KOPT-K1 (cell line): ENCODE measurements around the gene MAML2.

Experiments
- H3K27ac ChIP-seq: fragments of 200-600 bp; sonication (generic); 2 replicates; pipeline ENCODE4 v1.5.1; 2016; ENCODE audit warnings: antibody characterized with exemption, mild to moderate bottlenecking, low read depth, low read length; ENCODE audit not compliant: poor library complexity, severe bottlenecking
- H3K36me3 ChIP-seq: fragments of 200-600 bp; sonication (generic); 2 replicates; pipeline ENCODE4 v1.5.1; 2017; ENCODE audit warnings: antibody characterized with exemption, mild to moderate bottlenecking, low read length, moderate library complexity; ENCODE audit not compliant: insufficient read depth
- H3K9me3 ChIP-seq: fragments of 200-600 bp; sonication (generic); 2 replicates; pipeline ENCODE4 v1.5.1; 2017; ENCODE audit warnings: antibody characterized with exemption, low read length, mild to moderate bottlenecking; ENCODE audit not compliant: insufficient read depth, poor library complexity, severe bottlenecking

The MAML2 gene

DNA sequence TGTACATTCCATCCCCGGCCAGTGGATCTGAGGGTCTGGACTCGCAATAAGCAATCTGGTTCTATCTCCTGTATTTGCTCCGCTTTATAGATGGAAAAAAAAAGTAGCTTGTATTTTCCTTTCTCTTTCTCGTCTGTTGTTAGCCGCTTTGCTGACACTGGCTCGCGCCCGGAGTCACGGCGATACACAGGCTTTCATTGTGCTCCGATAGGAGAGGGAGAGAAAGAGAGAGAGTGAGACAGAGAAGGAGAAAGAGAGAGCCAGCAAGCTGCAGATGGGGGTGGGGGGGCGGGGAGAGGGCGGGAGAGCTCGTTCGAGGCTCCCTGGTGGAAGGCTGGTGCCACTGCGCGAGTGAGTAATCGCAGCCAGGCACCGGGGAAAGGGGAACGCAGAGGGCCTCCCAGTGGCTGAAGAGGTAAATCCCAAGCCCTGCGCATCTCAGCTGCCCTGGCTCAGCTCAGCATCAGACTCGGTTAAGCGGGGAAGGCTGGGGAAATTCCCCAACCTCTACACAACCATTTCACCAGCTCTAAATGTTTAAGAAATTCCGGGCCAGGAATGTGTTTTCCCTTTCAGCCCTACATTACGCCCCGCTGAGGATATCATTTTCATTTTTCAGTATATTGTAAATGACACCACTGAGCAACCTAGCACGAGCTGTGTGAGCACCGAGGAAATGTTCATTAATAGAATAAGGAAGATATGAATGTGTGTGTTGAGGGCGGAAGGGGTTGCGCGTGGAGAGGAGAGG is at the start of gene MAML2:
TSS of gene MAML2 (minus strand) at position 235 of the 751 bp plus-strand sequence. CDS start 1,300 bp downstream, outside the sequence.
- Histone ChIP-seq H3K36me3 (no peaks in the 10 kb centered on the region), H3K9me3 (no peaks in the 10 kb centered on the region), H3K27ac (peak within 1 kb of the TSS; percentile 45)

DNA sequence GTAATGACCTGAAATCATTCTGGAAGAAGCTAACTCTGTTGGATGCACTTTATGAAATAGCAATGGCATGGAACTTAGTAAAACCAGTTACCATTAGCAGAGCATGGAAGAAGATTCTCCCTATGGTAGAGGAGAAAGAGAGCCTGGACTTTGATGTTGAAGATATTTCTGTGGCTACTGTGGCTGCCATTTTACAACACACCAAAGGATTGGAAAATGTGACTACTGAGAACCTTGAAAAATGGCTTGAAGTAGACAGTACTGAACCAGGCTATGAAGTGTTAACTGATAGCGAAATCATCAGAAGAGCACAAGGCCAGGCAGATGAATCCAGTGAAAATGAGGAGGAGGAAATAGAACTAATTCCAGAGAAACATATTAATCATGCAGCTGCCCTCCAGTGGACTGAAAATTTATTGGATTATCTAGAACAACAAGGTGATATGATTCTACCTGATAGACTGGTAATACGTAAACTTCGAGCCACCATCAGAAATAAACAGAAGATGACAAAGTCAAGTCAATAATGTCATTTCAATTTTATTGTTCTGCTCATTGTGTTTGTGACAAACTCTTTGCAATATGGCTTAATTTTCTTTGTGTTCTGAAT is 48.8 kb upstream of the MAML2 start:
- Histone ChIP-seq H3K27ac (no peak overlapping the region), H3K9me3 (no peaks in the 10 kb centered on the region), H3K36me3 (no peaks in the 10 kb centered on the region; the same call in 1 of the 2 replicates)

DNA sequence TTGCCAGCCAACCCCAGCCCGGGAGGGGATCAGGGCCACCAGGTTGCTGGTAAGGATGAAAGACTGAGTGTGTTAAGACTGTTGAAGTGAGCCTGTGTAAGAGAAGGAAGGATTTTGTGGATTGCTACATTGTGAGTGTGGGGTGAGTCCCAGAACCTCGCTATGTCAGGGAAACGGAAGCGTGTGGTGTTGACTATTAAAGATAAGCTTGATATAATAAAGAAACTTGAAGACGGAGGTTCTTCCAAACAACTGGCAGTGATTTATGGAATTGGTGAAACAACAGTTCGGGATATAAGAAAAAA is 47.4 kb upstream of the MAML2 start:
- H3K27ac ChIP-seq, result peak overlapping the region; percentile 72
- no peaks in the 10 kb centered on the region for H3K9me3 ChIP-seq
- peaks cover 6% of the 10 kb centered on the region; the same call in 1 of the 2 replicates for H3K36me3 ChIP-seq

DNA sequence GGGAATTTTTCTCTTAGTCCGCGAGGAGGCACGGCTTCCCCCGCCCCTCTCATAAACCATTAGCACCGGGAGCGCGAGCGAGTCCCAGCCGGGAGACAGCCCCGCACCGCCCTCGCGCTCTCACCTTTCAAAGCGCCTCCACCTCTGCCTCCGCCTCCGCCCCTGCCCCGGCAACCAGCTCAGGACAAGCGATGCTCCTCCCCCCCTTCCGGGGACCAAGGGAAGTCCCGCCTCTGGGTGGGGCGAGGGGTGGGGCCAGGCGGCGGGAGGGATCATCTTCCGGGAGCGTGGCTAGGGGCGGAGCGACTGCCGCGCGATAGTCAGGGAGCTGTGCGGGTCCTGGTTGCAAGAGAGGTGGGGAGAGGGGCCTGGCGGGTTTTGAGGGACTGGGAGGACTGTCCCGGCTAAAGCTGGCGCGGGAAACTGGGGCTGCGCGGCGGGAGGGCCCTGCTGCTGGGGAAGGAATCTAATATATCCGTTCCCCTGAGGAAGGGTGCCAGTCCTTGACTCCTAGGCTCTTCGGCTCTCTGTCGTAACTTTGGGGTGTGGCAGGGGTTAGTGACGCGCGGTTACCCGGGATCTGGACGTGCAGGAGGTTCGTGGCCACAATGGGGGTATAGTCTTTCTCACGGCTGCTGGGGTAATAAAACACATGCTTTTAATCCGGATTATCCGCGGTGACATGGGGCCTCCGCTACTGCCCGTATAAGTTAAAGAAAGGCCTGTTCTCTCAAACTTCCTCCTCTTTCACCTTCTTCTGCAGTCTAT is 46.9 kb upstream of the MAML2 start, which contains the start of the genes CCDC82 and JRKL:
TSS of gene CCDC82 (minus strand) at position 193 of the 768 bp plus-strand sequence. CDS start 5,165 bp downstream, outside the sequence.
TSS of gene JRKL (plus strand) at position 294 of the 768 bp plus-strand sequence. CDS start 637 bp downstream, outside the sequence.
- Histone ChIP-seq H3K36me3 (peaks cover 6% of the 10 kb centered on the region; the same call in 1 of the 2 replicates), H3K27ac (peak within 1 kb of the TSS; percentile 72), H3K9me3 (no peaks in the 10 kb centered on the region)

DNA sequence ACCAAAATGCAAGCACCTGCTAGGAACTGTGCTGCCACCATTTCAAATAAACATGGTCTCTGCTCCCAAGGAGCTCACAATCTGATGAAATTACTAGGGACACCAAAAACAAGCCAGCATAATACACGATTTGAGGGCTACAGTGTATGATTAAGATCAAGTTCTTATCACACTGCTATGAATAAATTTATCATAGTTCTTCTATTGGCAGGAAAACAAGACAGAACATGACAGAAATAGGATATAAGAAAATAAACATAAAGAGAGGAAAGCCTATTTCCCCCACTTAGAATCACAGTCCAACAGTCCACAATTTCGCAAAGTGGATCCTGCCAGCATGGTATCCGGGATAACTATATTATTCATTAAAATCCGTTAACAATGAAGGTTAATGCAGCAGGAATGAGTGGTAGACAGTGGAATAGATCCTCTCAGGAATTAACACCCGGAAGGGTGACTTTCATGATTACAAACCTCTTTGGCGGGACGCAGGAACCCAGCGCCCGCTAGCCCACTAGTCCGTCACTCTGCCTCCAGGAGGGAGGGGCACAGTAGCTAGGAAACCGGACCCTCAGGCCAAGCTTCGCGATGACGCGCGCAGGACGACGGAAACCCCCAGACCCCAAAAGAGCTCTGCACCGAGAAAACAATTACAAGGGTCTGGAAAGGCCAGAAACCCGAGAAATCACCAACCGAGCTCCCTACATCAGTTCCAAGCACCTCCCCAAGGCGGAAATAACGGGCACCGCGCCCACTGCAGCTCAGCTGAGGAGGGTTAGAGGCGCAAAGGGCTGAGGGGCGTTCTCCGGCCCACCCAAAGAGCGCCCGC is 46.1 kb upstream of the MAML2 start:
- peaks cover 12% of the 10 kb centered on the region for H3K36me3 ChIP-seq
- no peaks in the 10 kb centered on the region for H3K9me3 ChIP-seq
- peak overlapping the region; percentile 72 for H3K27ac ChIP-seq

DNA sequence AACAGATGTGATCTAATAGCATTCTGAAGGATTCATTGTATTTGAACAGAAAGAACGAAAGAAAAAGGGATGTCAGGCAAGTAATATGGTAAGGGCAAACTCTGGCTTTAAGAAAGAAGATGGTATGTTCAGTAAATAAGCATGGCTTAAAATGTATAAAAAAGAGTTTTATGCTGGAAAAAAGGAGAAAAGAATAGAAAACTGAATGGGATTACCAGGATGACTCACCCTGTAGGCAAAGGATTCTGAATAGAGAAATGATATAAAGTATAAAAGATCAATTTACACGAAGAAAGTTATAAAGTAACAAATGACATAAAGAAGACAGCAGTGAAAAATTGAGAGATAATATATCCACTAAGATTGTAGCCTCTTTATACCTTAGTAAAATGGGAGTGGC is 42.2 kb upstream of the MAML2 start:
- Histone ChIP-seq H3K27ac (no peak overlapping the region), H3K9me3 (no peaks in the 10 kb centered on the region), H3K36me3 (peaks cover 47% of the 10 kb centered on the region)

DNA sequence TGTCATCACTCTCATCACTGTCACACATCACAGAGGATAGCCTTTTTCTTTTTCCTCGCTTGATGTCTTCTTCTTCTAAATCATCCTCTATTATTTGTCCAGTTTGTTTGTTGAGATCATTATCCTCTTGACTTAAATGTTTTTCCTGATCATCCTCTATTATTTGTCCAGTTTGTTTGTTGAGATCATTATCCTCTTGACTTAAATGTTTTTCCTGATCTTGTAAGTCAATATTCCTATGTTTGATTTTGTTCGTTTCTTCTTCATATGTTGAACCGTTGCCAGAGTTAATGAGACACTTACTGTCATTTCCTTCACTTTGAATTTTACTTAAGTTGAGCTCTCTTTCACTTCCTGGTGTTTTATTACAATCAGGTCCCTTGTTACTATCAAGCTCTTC is 41.2 kb upstream of the MAML2 start:
- H3K36me3 ChIP-seq, result peaks cover 56% of the 10 kb centered on the region
- H3K27ac ChIP-seq, result no peak overlapping the region

DNA sequence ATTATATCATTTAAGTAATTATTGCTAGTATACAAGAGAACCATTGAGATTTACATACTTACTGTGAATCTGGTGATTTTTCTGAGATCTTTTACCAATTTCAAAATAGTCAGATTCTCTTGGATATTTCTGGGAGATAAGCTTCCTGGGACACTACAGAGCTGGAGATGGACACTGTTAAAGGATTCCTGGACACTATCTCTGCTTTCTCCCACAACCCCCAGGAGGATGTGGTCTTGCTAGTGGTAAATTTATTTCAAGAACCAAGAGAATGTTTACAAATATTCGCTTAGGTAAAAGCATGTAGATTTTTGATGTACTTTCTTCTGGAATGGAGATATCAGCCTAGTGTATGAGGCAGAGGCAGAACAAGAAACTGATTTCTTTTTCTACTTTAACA is 33.8 kb upstream of the MAML2 start:
- H3K36me3 ChIP-seq, result peaks cover 52% of the 10 kb centered on the region
- H3K27ac ChIP-seq, result no peak overlapping the region
- no peaks in the 10 kb centered on the region for H3K9me3 ChIP-seq

More for the DNA sequence above, 41.2 kb upstream of the MAML2 start:
- H3K9me3 ChIP-seq, result no peaks in the 10 kb centered on the region

DNA sequence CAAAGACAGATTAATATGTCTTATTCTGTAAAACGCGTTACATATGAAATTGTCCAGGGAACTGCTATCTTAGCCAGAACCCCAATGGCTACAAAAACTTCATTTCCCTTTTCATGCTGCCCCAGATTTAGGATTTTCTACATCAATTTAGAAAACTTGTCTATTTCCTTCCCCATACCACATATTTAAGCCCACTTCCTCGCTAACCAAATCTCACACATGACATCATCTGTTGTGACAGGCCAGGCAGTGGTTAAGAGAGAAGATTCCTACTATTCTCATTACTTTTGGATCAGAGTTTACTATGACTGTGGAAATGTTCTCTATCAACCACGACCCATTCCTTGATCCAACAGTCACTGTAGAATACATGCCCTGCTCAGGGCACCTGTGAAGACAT is 30.8 kb upstream of the MAML2 start:
- Histone ChIP-seq H3K27ac (no peak overlapping the region), H3K36me3 (peaks cover 40% of the 10 kb centered on the region), H3K9me3 (no peaks in the 10 kb centered on the region)

DNA sequence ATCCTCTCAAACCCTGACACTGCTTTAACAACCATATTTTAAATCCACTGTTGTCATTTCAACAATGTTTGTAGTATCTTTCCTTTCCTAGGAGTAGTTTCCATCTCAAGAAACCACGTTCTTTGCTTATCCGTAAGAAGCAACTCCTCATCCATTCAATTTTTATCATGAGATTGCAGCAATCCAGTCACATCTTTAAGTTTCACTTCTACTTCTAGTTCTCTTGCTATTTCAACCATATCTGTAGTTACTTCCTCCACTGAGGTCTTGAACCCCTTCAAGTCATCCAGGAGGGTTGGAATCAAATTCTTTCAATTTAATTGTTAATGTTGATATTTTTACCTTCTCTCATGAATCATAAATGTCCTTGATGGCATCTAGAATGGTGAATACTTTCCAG is 24.3 kb upstream of the MAML2 start:
- Histone ChIP-seq H3K9me3 (peaks cover 7% of the 10 kb centered on the region), H3K36me3 (peaks cover 72% of the 10 kb centered on the region), H3K27ac (no peak overlapping the region)

DNA sequence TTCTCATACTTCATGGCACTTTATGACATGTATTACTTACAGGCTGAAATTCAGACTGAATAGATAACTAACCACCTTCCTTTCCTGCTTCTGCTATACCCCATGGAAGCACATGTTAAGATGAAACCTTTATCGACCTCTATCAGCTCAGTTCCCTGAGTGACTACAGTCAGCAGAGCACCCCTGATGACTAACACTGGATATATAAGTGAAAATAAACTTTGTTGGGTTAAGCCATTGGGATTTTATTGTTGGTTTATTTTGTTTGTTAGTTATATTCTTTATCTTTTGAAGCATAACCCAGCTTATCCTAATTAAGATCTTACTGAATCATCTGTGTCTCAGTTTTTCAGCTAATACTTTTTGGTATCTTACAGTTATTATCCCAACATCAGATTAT is 23.0 kb upstream of the MAML2 start:
- peaks cover 64% of the 10 kb centered on the region for H3K36me3 ChIP-seq
- peaks cover 7% of the 10 kb centered on the region for H3K9me3 ChIP-seq
- H3K27ac ChIP-seq, result no peak overlapping the region

DNA sequence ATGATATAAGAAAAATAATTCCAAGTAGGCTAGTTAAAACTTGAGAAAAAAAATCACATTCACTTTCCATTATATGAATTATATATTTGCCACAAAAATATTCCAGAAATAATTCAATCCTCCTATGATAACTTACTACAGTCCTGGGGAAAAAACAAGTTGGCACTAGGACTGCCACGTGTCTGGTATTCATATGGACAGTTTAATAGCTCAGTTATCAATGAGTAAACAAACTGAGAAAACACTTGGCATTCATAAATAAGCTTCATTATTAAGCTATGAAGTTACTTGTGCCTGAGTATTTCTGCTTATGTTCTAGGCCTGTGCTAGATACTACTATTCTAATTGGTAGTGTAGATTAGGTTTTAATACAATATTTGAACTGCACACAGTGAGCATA is 22.5 kb upstream of the MAML2 start:
- Histone ChIP-seq H3K27ac (no peak overlapping the region), H3K9me3 (peaks cover 7% of the 10 kb centered on the region), H3K36me3 (peaks cover 64% of the 10 kb centered on the region)

DNA sequence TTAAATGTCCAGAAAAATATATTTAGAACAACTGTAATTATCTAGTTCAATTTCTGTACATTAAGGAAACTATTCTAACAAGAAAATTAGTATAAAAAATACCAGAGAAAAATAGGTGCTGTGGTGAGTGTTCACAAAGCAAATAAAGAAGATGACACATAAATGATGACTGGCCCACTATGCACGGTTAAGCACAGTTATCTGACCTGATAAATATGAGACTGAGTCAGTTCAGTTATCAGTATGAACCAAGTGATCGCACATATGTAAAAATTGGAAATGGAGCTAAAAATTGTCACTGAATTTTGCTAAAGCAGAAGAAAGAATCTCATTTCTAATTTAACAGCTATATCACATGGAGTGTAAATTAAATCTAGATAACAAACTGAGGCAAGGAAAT is 18.8 kb upstream of the MAML2 start:
- Histone ChIP-seq H3K9me3 (no peaks in the 10 kb centered on the region), H3K27ac (no peak overlapping the region), H3K36me3 (peaks cover 54% of the 10 kb centered on the region)

DNA sequence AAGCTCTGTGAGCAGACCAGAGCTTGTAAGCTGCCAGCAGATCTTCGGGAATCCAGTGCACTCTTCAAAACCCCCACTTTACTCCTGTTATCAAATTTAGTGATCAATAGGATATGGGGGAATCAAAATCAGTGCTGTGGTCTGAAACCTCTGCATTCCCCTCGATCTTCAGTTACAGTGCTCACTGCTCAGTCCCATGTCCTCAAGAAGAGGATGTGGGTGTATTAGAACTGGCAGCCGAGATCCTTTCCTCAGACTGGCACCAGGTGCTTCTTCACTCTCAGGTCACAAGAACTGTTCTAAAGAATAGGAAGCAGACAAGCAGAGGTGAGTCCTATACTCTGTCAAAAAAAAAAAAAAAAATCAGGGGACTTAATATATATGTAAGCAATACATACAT is 15.3 kb upstream of the MAML2 start:
- Histone ChIP-seq H3K36me3 (peaks cover 53% of the 10 kb centered on the region), H3K27ac (no peak overlapping the region), H3K9me3 (no peaks in the 10 kb centered on the region)
